ENCODE results near the gene PHLPP1.
A peak's percentile ranks its signal among the peaks of the same experiment; 100 is the strongest.

The PHLPP1 gene

DNA sequence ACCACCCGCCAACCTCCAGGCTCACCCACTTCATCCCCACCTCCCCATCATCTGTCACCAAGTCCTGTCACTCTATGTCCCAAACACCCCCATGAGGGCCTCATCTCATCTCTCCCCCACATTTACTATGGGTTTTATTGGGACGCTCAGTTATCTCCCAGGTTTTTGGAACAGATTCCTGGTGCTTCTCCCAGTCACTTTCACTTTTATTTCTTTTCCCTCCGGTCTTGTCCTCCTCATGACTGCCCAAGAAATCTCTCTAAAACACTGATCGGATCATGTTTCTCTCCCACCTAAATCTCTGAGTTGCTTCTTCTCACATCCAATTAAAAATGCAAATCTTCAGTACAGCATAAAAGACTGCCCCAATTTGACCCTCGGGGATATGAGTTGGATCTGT lies 273.1 kb downstream of the PHLPP1 start:
- DNase-seq = no peak

DNA sequence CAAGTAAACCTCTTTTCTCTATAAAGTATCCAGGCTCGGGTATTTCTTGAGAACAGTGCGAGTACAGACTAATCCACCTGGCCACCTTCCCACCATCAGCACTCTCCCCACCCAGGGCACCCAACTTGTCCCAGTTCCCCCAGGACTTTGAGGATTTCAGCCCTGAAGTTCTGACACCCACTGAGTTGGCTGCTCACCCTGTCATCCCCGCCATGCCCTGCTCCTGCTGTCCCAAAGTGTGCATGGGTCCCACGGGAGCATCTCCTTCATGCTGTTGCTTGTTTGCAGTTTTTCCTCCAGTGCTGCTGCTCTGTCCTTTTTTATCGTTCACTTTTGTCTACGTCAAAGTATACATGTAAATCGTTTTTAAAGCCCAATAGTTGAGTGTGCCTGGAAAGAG lies 273.9 kb downstream of the PHLPP1 start:
- DNase-seq = no peak

DNA sequence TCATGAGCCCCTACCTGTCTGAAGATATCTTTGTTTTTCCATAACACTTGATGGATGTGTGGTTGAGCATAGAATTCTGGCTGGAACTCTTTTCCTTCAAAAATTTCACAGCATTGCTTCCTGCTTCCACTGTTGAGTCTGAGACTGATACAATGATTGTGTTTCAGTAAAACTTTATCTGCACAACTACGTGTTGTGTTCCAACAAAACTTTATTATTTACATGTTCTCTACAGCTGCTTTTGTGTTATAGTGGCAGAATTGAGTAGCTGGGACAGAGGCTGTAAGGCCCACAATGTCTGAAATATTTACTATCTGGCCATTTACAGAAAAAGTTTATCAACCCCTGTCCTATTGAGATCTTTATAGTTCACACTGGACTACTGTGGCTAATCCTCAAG lies 275.3 kb downstream of the PHLPP1 start:
- no peak for DNase-seq

DNA sequence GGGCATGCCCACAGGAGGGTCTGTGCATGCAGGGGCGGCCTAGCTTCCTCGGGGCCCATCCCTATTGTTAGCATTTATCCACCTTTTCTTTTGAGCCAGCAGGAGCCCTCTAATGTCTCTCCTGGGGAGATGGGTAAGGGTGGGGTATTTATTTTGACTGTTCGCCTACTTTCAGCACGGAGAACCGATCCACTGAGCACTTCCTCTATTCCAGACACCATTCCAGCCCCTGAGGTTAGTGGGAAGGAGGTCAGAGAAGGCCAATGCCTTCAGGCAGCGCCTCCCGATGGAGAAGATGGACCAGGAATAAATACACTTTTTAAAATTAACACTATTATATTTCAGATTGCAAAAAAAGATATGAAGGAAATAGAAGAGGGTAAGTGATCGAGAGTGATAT lies 276.0 kb downstream of the PHLPP1 start:
- no peak for DNase-seq

DNA sequence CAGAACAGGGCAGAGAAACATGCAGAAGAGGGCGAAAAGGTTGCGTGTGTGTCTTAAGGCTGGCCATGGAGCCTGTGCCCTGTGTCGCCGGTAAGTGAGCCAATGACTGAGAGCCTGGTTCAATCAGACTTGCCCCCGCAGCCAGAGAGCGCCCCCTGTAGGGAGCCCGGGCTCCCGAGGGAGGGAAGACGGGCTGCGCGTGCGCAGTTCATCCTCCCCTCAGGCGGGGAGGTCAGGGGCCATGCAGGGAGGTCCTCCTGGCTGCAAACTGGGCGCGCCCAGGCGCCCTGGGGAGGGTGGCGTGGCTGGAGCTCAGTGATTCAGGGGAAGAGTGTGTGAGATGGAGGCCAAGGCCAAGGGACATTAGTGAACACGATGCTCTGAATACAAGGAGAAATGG lies 276.6 kb downstream of the PHLPP1 start:
- no peak for DNase-seq

DNA sequence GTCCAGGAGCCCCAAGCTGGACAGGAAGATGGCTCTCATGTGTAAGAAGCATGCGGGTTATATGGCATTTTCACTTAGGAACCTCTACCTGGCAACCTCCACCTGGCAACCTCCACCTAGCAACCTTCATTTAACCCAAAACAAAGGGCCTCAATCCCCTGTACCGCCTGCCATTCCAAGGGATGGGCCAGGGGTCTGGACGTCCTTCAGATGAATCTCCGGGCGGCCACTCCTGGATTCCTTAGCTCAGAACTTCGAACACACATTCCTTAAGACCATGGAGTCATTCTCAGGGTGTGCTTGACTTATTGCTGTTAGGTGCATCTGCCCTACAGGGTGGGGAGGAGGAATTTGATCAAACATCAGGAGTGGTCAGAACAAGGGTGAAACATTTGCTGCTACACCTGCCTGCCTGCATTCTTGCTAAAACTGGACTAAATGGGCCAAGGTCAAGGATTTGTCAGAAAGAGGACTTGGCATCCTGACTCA lies 277.6 kb downstream of the PHLPP1 start:
- DNase-seq = no peak

DNA sequence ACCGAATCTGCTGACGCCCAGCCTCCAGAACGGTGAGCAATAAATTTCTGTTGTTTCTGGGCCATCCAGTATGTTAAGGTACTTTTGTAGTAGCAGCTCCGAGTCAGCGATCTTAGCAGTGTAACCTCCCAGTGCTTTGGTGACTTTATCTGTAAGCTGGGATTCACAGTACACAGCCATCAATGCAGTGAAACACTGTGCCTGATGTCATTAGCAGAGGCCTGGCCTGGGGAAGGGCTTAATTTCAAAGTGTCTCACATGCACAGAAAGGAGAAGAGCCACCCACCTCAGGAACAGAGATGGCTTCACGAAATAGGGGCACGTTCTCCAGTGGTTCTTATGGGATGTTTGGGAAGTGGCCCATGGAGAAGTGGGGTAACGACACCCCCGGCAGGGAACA lies 281.2 kb downstream of the PHLPP1 start:
- DNase-seq = no peak

DNA sequence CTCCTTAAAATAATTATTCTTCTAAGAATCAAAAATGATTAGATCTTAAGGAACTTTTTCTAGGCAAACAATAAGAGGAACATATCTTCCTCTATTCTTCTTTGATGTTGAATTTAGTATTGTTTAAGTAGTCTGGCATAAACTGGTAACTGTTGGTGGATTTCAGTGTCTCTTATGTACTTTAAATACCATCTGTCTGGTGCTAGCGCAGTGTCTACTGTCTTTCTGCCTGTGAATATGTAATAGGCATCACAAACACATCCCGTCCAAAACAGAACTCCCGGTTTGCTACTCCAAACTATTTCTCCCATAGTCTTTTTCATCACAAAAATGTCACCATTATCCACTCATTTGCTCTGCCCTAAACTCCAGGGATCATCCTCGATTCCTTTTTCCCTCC lies 281.7 kb downstream of the PHLPP1 start:
- no peak for DNase-seq

DNA sequence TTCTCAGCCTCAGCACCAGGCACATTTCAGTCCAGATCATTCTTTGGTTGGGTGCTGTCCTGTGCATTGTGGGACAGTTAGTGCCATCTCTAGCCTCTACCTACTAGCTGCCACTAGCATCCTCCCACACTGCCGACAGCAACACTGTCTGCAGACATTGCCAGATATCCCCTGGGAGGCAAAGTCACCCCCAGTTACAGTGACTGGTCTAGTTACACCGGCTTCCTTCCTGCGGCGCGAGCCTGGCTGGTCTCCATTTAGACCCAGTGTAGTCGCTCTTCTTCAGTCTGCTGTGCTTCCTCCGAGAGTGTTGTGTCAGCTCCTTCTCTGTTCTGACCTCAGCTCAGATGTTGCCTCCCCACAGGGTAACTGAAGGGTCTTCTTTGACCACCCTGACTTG lies 283.1 kb downstream of the PHLPP1 start:
- DNase-seq = no peak

DNA sequence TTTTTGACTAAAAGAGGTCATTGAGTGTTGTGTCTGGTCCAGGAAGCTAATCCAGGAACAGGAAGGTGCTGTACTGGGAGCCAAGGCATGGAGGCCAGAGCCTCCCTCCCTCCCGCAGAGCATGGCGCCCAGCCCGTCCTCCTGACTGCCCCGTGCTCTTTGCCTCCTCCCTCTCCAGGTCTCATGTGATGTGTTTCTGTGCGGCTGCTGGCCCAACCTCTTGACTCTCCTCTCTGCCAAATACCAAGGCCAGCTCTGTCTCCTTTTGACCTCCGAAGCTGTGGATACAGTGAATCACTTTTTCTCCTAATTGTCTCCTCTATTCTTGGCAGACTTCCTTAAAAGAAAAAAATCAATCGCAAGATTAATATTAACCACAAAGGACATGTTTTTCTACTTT lies 284.1 kb downstream of the PHLPP1 start:
- DNase-seq = no peak

DNA sequence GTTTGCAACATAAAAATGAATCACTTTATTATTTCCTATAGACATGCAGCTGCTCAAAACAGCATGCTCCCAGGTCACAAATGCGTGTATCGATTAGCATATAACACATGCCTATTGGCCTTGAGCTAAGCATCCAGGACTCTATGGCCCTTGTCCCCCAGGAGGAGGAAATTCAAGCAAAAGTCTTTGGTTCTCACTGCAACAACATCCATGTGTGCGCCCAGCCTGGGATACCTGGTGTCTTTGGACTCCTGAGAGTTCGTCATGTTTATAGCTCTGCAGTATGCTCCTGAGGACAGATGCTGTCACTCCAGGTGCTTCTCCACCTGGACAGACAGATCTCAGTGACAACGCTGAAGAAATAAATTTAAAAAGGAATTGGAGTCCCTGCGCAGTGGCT lies 284.6 kb downstream of the PHLPP1 start:
- no peak for DNase-seq

DNA sequence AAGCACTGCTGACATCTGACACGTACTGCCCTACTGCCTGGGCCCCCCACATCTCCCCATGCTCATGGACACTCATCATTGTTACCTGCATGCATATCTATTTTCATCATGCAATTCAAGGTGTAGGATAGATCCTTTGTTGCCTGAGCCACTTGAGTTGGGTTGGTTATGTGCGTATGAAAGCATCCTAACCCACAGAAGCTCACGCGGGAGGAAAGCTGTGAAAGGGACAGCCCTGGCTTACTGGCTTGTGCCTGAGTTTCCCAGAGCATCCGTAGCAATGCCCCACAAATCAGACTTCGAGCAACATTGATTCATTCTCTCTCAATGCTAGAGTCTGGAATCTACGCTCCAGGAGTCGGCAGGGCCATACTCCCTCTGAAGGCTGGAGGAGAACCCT lies 285.5 kb downstream of the PHLPP1 start:
- DNase-seq = no peak

DNA sequence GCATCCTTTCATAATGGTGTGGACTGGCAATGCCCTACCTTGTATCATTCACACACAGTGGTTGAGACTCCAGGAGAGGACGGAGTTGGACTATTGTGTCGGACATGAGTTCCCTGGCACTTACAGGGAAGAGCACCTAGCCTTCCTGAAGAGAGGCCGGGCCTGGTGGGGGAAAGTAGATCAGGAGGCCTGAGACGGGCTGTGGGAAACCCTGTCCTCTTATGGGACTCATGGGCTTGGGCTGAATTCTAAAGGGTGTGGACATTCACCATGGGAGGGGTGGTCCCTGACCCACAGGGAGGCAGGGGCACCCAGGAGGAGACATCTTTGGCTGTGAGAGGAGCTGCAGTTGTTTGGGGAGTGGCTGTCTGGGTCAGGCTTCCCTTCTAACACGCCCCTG lies 286.5 kb downstream of the PHLPP1 start:
- no peak for DNase-seq

DNA sequence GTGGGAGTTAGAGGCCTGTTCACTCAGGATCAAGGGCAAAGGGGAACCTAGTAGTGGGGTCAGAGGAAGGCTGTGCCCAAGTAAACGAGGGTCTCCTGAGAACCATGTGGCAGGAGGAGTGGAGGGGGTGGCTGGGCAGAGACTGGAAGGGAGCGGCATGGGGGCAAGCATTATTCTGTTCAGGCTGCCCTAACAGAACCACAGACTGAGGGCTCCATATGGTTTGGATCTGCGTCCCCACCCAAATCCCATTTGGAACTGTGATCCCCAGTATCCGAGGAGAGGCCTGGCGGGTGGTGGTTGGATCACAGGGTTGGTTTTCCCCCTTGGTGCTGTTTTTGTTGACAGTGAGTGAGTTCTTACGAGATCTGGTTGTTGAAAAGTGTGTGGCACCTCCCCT lies 287.0 kb downstream of the PHLPP1 start:
- no peak for DNase-seq

DNA sequence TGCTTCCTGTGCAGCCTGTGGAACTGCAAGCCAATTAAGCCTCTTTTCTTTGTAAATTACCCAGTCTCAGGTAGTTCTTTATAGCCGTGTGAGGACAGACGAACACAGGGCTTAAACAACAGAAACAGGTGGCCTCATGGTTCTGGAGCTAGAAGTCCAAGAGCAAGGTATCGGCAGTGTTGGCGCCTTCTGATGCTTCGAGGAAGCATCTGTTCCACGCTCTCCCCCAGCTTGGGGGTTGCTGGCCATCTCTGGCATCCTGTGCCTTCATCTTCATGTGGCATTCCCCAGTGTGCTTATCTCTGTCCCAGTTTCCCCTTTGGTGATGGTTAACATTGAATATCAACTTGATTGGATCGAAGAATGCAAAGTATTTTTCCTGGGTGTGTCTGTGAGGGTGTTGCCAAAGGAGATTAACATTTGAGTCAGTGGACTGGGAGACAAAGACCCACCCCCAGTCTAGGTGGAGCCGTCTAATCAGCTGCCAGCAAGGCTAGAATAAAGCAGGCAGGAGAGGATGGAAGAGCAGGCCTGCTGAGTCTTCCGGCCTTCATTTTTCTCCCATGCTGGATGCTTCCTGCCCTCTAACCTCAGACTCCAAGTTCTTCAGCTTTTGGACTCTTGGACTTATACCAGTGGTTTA lies 287.6 kb downstream of the PHLPP1 start:
- no peak for DNase-seq

DNA sequence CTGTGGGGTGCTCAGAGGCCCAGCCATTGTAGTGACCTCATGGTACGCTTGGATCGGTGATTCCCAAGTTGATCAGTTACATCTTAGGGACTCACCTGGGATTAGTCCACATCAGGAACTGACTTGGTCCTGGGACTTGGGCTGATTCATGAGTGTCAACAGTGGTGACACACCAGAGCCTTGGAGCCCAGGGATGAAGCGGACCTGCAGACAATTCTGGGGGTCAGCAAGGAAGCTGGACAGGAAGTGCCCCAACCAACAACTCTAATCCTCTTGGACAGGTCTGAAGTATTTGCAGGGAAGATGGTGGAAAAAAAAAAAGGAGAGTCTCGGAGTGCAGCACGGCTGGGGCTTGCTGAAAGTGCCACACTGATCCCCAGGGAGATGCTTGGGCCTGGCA lies 288.6 kb downstream of the PHLPP1 start:
- DNase-seq = no peak

DNA sequence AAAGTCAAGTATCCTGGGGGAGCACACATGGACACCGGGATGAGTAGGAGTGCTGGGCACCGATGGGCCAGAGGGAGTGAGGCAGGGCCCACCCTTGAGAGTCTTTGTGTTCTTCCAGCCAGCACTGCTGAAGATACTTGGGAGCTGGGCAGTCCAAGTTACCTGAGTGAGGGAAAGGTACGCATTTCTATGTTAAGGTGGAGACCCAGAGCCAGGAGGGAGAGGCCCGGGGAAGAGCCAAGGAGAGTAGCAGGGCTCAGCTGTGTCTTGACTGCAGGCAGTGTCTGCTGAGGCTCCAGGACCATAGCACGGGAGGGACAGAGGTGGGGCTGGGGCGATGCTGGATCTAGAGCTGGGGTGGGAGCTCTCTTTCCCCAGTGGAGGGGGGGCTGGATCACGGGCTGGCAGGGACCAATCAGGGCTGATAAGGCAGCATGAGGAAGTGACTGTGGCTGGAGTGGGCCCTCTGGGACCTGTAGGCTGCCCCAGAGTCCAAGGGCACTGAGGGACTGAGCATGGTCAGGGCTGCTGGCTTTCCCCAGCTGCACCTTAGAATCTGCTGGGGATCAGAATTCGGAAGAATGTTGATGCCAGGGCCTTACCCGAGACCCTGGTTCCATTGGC lies 289.2 kb downstream of the PHLPP1 start:
- DNase-seq = no peak

DNA sequence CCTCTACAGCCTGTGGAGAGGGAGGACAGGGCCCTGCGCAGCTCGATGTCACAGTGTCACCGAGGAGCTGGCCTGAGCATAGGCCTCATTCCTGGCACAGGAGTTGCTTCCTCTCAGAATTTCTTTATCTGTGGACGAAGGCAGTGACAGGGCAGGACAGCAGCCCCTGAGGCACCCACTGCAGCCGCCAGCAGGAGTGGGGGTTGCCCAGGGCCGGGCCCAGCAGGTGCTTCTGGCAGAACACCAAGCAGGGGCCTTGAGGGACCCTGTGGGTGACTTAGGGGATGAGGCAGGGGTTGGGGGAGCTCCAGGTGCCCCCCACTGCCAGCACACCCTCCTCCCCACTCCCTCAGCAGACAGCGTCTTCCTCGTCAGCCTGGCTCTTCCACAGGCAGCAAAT lies 290.0 kb downstream of the PHLPP1 start:
- DNase-seq = no peak

DNA sequence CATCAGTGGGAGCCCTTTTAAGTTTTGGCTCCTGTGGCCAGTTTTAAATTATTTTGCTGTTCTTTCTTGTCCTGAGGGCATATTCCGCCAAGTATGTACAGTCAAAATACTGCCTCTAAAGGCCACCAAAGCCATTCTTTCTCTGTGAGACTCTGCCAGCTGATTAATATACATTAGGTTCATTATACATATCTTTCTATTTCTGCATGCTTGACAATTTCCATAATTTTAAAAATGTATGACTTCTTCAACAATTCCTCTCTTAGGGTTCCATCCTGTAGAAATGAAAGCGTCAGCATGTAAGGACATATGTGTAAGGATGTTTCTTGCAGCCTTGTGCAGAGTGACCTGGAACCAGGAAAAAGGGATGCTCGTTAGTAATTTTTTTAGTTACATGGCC lies 291.9 kb downstream of the PHLPP1 start:
- DNase-seq = no peak

DNA sequence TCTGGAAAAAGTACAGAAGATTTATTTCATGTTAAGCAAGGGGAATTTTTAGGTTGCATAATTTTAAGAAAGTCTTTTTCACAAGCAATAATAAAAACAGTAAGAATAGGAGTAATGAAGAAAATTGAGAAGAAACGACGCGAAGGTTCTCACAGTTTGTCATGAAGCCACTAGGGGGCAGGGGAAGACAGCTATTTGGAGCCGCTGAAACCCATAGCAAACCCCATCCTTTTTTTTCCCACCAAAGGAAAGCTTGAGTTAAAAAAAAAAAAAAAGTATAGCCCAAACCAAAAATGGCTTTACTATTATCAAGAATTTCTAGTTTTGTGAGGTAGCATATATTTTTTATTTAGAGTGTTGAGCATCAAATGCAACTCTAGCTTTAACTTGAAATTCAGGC lies 300.9 kb downstream of the PHLPP1 start:
- DNase-seq = no peak

DNA sequence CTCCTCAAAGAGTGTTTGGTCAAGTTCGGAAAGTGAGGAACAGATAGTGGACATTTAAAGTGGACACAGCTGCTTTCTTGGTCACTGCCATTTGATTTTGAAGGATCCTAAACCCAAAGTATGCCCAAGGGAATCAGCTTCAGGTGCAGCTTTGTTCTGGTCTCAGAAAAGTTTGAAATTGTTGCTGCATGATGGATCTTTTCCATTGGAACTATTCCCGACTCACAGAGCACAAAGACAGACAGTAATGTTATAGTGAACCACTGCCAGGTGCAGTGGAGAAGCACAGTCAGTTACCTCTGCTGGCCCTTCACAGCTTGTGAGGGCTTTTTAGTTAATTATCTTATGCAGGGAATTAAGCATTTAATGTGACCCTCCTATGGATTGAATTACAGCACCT lies 301.7 kb downstream of the PHLPP1 start:
- no peak for DNase-seq

DNA sequence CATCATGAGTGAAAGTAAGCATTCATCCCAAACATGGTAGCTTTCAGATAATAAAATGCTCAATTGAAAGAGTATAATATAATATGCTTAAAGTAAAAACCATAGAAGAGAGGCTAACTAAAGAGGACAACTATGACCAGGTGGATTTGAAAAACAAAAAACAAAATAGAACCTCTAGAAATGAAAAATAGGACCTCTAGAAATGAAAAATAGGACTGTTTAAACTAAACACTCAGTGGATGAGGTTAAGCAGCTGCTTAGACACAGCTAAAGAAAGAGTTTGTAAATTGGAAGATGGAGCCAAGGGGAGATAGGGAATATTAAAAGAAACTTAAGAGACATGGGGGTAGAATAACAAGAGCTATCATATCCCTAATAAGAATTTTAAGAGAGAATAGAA lies 302.6 kb downstream of the PHLPP1 start:
- no peak for DNase-seq

DNA sequence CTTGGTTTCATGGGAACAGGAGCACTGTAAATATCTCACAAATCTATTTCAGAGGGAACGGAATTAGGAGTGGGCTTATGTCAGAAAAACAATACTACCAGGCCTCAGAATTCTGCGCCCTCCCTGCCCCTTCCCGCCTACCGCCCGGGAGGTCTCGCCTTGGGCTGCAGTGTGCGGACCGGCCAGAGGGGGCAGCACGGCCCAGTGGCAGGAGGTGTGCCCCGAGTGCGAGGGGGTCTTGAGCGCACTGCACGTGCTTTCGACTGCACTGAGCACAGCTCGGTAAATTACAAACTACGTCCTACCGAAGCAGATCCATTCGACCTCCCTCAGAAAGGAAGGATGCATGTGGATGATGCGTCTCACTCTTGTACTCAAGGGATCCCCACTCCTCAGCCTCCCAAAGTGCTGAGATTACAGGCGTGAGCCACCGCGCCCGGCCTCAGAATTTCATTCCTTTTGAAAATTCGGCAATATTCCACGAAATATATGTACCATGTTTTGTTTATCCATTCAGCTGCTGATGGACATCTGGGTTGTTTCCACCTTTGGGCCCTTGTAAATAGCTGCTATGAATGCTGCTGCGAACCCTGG lies 307.2 kb downstream of the PHLPP1 start:
- DNase-seq = no peak

DNA sequence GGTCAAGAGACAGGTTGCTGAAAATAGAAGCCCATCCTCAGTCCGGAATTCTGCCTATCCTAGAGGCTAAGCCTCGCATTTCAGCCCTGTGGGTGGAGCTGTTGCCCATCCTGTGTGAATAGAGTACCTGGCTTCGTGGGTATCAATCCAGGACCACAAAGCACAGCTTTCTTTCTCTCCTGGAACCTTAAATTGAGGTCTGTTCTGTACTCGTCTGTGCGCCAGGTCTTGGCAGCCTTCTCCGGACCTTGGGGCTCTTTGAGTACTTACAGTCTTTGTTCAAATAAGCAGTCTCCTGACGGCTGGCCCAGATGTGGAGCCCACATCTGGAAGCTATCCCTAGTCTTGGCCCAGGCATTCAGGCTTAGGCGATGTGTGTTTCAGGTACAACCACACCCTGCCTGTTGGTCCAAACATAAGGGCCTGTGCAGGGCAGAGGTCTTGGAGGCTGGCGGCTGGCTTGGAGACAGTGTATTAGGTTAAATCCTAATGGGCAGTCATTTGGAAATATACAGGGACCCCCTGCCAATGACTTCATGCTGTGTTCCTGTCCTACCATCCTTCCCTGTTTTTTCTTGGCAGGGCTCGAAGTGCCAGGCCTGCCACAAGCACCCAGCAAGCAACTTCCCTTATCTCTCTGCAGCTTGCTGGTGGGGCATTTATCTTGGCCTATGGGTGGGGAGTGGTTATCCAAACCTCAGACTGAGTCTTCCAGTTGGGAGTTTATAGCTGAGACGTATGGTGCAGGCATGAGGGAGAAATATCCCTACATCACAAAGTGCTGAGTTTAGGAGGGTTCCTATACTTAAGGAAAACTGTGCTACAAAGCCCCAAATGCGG lies 310.1 kb downstream of the PHLPP1 start:
- DNase-seq = peak; percentile 62
